T-helper 2 cell treated with Interferon-gamma antibody and Interleukin-4, amounts not matched to agents 5 μg/mL and 100 μg/mL, for 36 hours (primary cell): ENCODE results near the gene PALB2.
A peak's percentile ranks its signal among the peaks of the same experiment; 100 is the strongest.
"Not testable (repeated sequence)": the region's sequence is repeated elsewhere in the genome, so short reads cannot be mapped to it uniquely, and the experiment has no call there.

Experiments used
- DNase-seq: peaks from one replicate; pipeline ENCODE4 v3.0.0; 2021; ENCODE audit warnings: low spot score
- H3K27ac Mint-ChIP-seq: one replicate; pipeline ENCODE4 v1.8.0; 2021; ENCODE audit warnings: mild to moderate bottlenecking, mixed read lengths
- H3K27me3 Mint-ChIP-seq: one replicate; pipeline ENCODE4 v1.8.0; 2021; ENCODE audit warnings: low read depth, mixed read lengths
- H3K36me3 Mint-ChIP-seq: one replicate; pipeline ENCODE4 v1.8.0; 2021; ENCODE audit warnings: low read depth, mixed read lengths
- H3K4me1 Mint-ChIP-seq: one replicate; pipeline ENCODE4 v1.8.0; 2021; ENCODE audit warnings: low read depth, mixed read lengths
- H3K4me3 Mint-ChIP-seq: one replicate; pipeline ENCODE4 v1.8.0; 2022; ENCODE audit warnings: mild to moderate bottlenecking, moderate library complexity, mixed read lengths
- H3K9me3 Mint-ChIP-seq: one replicate; pipeline ENCODE4 v1.8.0; 2021; ENCODE audit warnings: mixed read lengths

Gene PALB2

GRCh38 chr16:23615805-23616204, 25.3 kb downstream of the PALB2 start:
- H3K4me3 Mint-ChIP-seq: no peak overlapping the region
- no peaks in the 10 kb centered on the region for H3K9me3 Mint-ChIP-seq
- H3K27me3 Mint-ChIP-seq: no peaks in the 10 kb centered on the region
- no peak overlapping the region for H3K27ac Mint-ChIP-seq
- DNase-seq: no peak
- H3K36me3 Mint-ChIP-seq: peaks cover 28% of the 10 kb centered on the region
- no peaks in the 10 kb centered on the region for H3K4me1 Mint-ChIP-seq

- H3K27ac Mint-ChIP-seq: no peak overlapping the region
- no peak overlapping the region for H3K4me3 Mint-ChIP-seq
- no peaks in the 10 kb centered on the region for H3K4me1 Mint-ChIP-seq
- H3K27me3 Mint-ChIP-seq: no peaks in the 10 kb centered on the region
- H3K9me3 Mint-ChIP-seq: no peaks in the 10 kb centered on the region
- no peak for DNase-seq
- H3K36me3 Mint-ChIP-seq: peaks cover 18% of the 10 kb centered on the region
Observed at GRCh38 chr16:23611936-23612335, 29.2 kb downstream of the PALB2 start.

GRCh38 chr16:23610905-23611304, 30.2 kb downstream of the PALB2 start:
- not testable (repeated sequence) for DNase-seq, H3K4me1 Mint-ChIP-seq, H3K9me3 Mint-ChIP-seq, H3K27ac Mint-ChIP-seq, H3K4me3 Mint-ChIP-seq, H3K27me3 Mint-ChIP-seq
- peaks cover 13% of the 10 kb centered on the region for H3K36me3 Mint-ChIP-seq

GRCh38 chr16:23609929-23610328, 31.2 kb downstream of the PALB2 start:
- Mint-ChIP-seq H3K4me1 (no peaks in the 10 kb centered on the region), H3K36me3 (peaks cover 11% of the 10 kb centered on the region), H3K9me3 (no peaks in the 10 kb centered on the region), H3K4me3 (no peak overlapping the region), H3K27me3 (no peaks in the 10 kb centered on the region), H3K27ac (no peak overlapping the region)
- DNase-seq: no peak

- Mint-ChIP-seq H3K4me3 (no peak overlapping the region), H3K4me1 (no peaks in the 10 kb centered on the region), H3K36me3 (peaks cover 16% of the 10 kb centered on the region), H3K27me3 (no peaks in the 10 kb centered on the region), H3K9me3 (no peaks in the 10 kb centered on the region), H3K27ac (no peak overlapping the region)
- DNase-seq: no peak
Observed at GRCh38 chr16:23608194-23608593, 32.9 kb downstream of the PALB2 start.

- Mint-ChIP-seq H3K4me3 (no peak overlapping the region), H3K9me3 (no peaks in the 10 kb centered on the region), H3K27me3 (no peaks in the 10 kb centered on the region), H3K36me3 (peaks cover 17% of the 10 kb centered on the region), H3K27ac (no peak overlapping the region), H3K4me1 (no peaks in the 10 kb centered on the region)
- no peak for DNase-seq
Observed at GRCh38 chr16:23607726-23608125, 33.4 kb downstream of the PALB2 start.

- H3K27ac Mint-ChIP-seq: peak overlapping the region; percentile 74
- DNase-seq: no peak
- H3K4me1 Mint-ChIP-seq: peaks cover 10% of the 10 kb centered on the region
- no peaks in the 10 kb centered on the region for H3K9me3 Mint-ChIP-seq
- peaks cover 12% of the 10 kb centered on the region for H3K36me3 Mint-ChIP-seq
- no peaks in the 10 kb centered on the region for H3K27me3 Mint-ChIP-seq
- peak overlapping the region; percentile 48 for H3K4me3 Mint-ChIP-seq
Observed at GRCh38 chr16:23597003-23597756, 43.9 kb downstream of the PALB2 start.

- peak; percentile 94 for DNase-seq
- no peaks in the 10 kb centered on the region for H3K27me3 Mint-ChIP-seq
- peak within 1 kb of the TSS; percentile 87 for H3K27ac Mint-ChIP-seq
- peak within 1 kb of the TSS; percentile 86 for H3K4me3 Mint-ChIP-seq
- H3K4me1 Mint-ChIP-seq: peaks cover 14% of the 10 kb centered on the region
- no peaks in the 10 kb centered on the region for H3K9me3 Mint-ChIP-seq
- H3K36me3 Mint-ChIP-seq: peaks cover 17% of the 10 kb centered on the region
Observed at GRCh38 chr16:23595951-23596720, 45.0 kb downstream of the PALB2 start, which contains the start of gene NDUFAB1. Gene NDUFAB1, minus strand, starts transcription at chr16:23596316. Its CDS starts 26 bp downstream, at chr16:23596290.

- Mint-ChIP-seq H3K4me1 (peaks cover 14% of the 10 kb centered on the region), H3K4me3 (peak overlapping the region; percentile 86), H3K36me3 (peaks cover 21% of the 10 kb centered on the region), H3K9me3 (no peaks in the 10 kb centered on the region), H3K27me3 (no peaks in the 10 kb centered on the region), H3K27ac (peak overlapping the region; percentile 67)
- DNase-seq: peak; percentile 6
Observed at GRCh38 chr16:23595246-23595950, 45.7 kb downstream of the PALB2 start.

GRCh38 chr16:23594186-23594585, 46.9 kb downstream of the PALB2 start:
- Mint-ChIP-seq H3K27me3 (no peaks in the 10 kb centered on the region), H3K27ac (no peak overlapping the region), H3K4me1 (peaks cover 14% of the 10 kb centered on the region), H3K9me3 (no peaks in the 10 kb centered on the region), H3K36me3 (peaks cover 26% of the 10 kb centered on the region), H3K4me3 (no peak overlapping the region)
- no peak for DNase-seq

GRCh38 chr16:23590181-23590580, 50.9 kb downstream of the PALB2 start:
- H3K27ac Mint-ChIP-seq: no peak overlapping the region
- H3K36me3 Mint-ChIP-seq: peaks cover 30% of the 10 kb centered on the region
- no peak for DNase-seq
- H3K9me3 Mint-ChIP-seq: no peaks in the 10 kb centered on the region
- peaks cover 7% of the 10 kb centered on the region for H3K4me1 Mint-ChIP-seq
- no peak overlapping the region for H3K4me3 Mint-ChIP-seq
- H3K27me3 Mint-ChIP-seq: no peaks in the 10 kb centered on the region

- Mint-ChIP-seq H3K36me3 (peaks cover 40% of the 10 kb centered on the region), H3K9me3 (no peaks in the 10 kb centered on the region), H3K4me1 (peaks cover 6% of the 10 kb centered on the region), H3K27ac (no peak overlapping the region), H3K4me3 (no peak overlapping the region), H3K27me3 (no peaks in the 10 kb centered on the region)
- no peak for DNase-seq
Observed at GRCh38 chr16:23587726-23588125, 53.4 kb downstream of the PALB2 start.

GRCh38 chr16:23584186-23585076, 56.7 kb downstream of the PALB2 start:
- no peak for DNase-seq
- Mint-ChIP-seq H3K4me1 (no peaks in the 10 kb centered on the region), H3K27ac (no peak overlapping the region), H3K4me3 (no peak overlapping the region), H3K27me3 (no peaks in the 10 kb centered on the region), H3K9me3 (no peaks in the 10 kb centered on the region), H3K36me3 (peaks cover 35% of the 10 kb centered on the region)
